22Rv1 (cell line): ENCODE results near the gene GSTM1.

Experiments used
- CTCF ChIP-seq: fragments of 450-650 bp; IDR thresholded peaks from 2 replicates; pipeline ENCODE4 v1.5.1; 2017; ENCODE audit warnings: mild to moderate bottlenecking
- ZFX ChIP-seq: fragments of 450-650 bp; IDR thresholded peaks from 2 replicates; pipeline ENCODE4 v1.6.1; 2017; ENCODE audit warnings: antibody characterized with exemption, borderline replicate concordance

- TF ChIP-seq CTCF (no peak), ZFX (no peak)
Measured at GRCh38 chr1:109652402-109652801, 35.2 kb upstream of the GSTM1 start.
